Hippocampal formation (tissue), 2 donors: ENCODE measurements around the gene TMOD2.

Source experiments
- DNase-seq, 2 donors: peaks; one replicate each; lab custom pipeline; 2025; lab: John Stamatoyannopoulos, UW

Gene TMOD2

GRCh38 chr15:51736069-51736468, 15.3 kb upstream of the TMOD2 start:
- DNase-seq = no peak

- DNase-seq = peak in 1 of 2 donors; percentile 54
Measured at GRCh38 chr15:51736751-51737521, 14.5 kb upstream of the TMOD2 start.

- peak; percentile 38 to 58 for DNase-seq
Measured at GRCh38 chr15:51737522-51738305, 13.7 kb upstream of the TMOD2 start, which contains the start of gene LYSMD2. Gene LYSMD2, minus strand, starts transcription at chr15:51737655. Its CDS starts 33 bp downstream, at chr15:51737622.

- DNase-seq = no peak
Measured at GRCh38 chr15:51738553-51738952, 12.8 kb upstream of the TMOD2 start.

- no peak for DNase-seq
Measured at GRCh38 chr15:51739061-51739712, 12.2 kb upstream of the TMOD2 start.

- DNase-seq = no peak
Measured at GRCh38 chr15:51749307-51749706, 2.1 kb upstream of the TMOD2 start.

- no peak for DNase-seq
Measured at GRCh38 chr15:51750186-51750585, 1.2 kb upstream of the TMOD2 start.

GRCh38 chr15:51751697-51752683, 593 bp downstream of the TMOD2 start:
- DNase-seq = peak; percentile 44 to 53

GRCh38 chr15:51752888-51753287, 1.5 kb downstream of the TMOD2 start:
- DNase-seq = no peak

- no peak for DNase-seq
Measured at GRCh38 chr15:51754267-51754666, 2.9 kb downstream of the TMOD2 start.

- no peak for DNase-seq
Measured at GRCh38 chr15:51755790-51756189, 4.4 kb downstream of the TMOD2 start.

- DNase-seq = no peak
Measured at GRCh38 chr15:51756482-51756881, 5.1 kb downstream of the TMOD2 start.

GRCh38 chr15:51757450-51757849, 6.1 kb downstream of the TMOD2 start:
- DNase-seq = no peak

GRCh38 chr15:51758645-51759044, 7.2 kb downstream of the TMOD2 start:
- DNase-seq = peak; percentile 41 to 54

- no peak for DNase-seq
Measured at GRCh38 chr15:51759557-51760070, 8.2 kb downstream of the TMOD2 start.

GRCh38 chr15:51760805-51761204, 9.4 kb downstream of the TMOD2 start:
- no peak for DNase-seq

- DNase-seq = peak; percentile 10 to 98
Measured at GRCh38 chr15:51765751-51766150, 14.4 kb downstream of the TMOD2 start.

- DNase-seq = no peak
Measured at GRCh38 chr15:51766341-51766740, 14.9 kb downstream of the TMOD2 start.

- no peak for DNase-seq
Measured at GRCh38 chr15:51768018-51768417, 16.6 kb downstream of the TMOD2 start.

GRCh38 chr15:51770902-51771301, 19.5 kb downstream of the TMOD2 start:
- DNase-seq = no peak

GRCh38 chr15:51771773-51772172, 20.4 kb downstream of the TMOD2 start:
- DNase-seq = no peak
